Measurements from ENCODE around the gene MAP4K4.

DNA sequence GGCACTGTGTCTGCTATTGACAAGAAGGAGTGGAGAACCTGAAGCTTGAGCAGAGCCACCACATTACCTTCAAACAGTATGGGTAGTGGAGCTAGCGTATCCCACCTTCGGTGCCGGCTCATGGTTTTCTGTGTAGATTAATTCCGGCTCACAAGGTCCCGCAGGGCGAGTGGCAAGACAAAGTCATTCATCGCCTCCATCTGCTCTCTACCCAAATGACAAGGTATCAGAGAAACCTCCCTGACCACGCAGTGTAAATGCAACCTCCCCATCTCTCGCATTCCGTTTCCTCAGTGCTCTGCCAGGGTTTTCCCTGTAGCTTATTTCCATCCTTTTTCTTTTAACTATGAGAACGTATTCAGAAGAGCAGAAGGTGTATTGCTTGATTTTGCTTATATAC is 79.8 kb downstream of the MAP4K4 start:
- no peak for TF ChIP-seq YY1 (IDR thresholded peaks at IDR 0.05; ENCODE audit: insufficient read depth, insufficient read length)
- TF ChIP-seq ZNF274 (IDR thresholded peaks at IDR 0.05; ENCODE audit: low read depth, low read length) = no peak
